ENCODE data around the gene CNPY1.
"Not testable (repeated sequence)": the region's sequence is repeated elsewhere in the genome, so short reads cannot be mapped to it uniquely, and the experiment has no call there.

The CNPY1 gene

DNA sequence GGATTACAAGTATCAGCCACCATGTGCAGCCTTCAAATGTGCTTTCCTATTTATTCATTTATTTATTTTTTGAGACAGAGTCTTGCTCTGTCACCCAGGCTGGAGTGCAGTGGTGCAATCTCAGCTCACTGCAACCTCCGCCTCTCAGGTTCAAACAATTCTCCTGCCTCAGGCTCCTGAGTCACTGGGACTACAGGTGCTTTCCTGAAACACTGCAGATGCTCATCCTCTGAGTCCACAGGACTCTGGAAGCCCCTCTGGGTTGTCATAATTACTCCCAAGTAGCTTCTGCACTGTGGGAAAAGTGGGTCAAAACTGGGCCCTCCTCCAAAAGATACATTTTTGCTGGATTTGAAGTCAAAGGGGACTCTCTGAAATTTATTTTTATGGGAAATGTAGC, at the start of gene CNPY1:
Gene CNPY1 (minus strand): TSS at position 111 of the 400 bp plus-strand sequence. CDS start 630 bp downstream, outside the sequence.
- not testable (repeated sequence) for DNase-seq (ENCODE audit: low read depth, low spot score)

DNA sequence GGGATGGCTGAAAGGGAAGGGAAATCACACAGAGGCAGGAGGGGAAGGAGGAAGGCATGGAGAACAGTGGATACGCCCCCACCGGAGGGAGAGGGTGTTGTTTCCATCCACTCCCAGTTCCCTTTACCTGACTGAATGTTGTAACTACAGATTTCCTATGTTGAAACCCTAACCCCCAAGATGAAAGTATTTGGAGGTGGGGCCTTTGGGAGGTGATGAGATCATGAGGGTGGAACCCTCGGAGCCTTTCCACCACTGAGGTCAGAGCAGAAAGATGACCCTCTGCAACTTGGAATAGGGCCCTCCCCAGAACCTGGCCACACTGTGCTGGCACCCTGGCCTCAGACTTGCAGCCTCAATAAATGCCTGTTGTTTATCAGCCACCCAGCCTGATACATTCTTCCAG, 48.6 kb upstream of the CNPY1 start:
- DNase-seq (ENCODE audit: low read depth, low spot score) = no peak

DNA sequence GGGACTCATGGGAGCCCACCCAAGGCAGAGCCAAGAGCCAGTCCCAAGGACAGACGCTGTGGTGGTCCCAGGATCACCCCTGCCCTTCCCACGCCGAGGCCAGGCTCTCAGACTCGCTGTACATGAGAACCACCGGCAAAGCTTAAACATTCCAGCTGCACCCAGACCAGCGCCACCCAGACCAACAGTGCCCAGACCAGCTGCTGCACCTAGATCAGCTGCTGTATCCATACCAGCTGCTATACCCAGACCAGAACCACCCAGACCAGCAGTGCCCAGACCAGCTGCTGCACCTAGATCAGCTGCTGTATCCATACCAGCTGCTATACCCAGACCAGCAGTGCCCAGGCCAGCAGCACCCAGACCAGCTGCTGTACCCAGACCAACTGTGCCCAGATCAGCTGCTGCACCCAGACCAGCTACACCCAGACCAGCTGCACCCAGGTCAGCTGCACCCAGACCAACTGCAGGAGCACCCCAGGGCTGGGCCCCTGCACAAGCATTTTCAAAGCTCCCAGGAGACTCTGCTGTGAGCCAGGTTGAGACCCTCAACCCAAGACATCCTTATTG, 47.9 kb upstream of the CNPY1 start:
- DNase-seq (ENCODE audit: low read depth, low spot score) = no peak

DNA sequence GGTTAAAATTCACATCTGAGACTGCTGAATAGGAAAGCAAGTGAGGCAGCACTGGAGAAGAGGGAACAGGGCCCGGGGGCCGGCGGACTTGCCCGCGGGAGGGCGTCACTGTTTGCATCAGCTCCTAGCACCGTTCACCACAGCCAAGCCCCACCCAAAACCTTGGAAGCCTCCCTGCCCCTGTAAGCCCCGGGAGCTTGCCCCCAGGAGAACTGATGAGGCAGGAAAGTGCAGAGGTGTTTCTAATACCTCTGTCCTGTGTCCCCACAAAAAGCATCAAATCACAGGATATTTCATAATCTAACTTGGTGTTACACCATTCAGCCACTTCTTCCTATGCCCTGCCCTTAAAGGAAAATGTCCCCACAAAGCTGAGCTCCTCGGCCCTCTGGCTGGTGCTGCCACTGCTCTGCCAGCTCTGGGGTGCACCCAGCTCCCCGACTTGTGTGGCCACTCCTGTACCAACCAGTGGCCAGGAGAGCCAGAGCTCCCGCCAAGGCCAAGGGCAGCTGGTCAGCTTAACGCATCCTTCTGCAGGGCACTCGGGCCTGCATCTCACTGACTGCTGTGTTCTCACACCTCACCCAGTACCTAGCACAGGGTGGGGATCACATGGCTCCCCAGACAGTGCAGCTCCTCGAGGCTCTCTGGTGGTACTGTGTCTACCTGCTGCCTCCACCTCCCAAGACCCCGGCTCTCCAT, 47.3 kb upstream of the CNPY1 start:
- DNase-seq (ENCODE audit: low read depth, low spot score) = no peak

DNA sequence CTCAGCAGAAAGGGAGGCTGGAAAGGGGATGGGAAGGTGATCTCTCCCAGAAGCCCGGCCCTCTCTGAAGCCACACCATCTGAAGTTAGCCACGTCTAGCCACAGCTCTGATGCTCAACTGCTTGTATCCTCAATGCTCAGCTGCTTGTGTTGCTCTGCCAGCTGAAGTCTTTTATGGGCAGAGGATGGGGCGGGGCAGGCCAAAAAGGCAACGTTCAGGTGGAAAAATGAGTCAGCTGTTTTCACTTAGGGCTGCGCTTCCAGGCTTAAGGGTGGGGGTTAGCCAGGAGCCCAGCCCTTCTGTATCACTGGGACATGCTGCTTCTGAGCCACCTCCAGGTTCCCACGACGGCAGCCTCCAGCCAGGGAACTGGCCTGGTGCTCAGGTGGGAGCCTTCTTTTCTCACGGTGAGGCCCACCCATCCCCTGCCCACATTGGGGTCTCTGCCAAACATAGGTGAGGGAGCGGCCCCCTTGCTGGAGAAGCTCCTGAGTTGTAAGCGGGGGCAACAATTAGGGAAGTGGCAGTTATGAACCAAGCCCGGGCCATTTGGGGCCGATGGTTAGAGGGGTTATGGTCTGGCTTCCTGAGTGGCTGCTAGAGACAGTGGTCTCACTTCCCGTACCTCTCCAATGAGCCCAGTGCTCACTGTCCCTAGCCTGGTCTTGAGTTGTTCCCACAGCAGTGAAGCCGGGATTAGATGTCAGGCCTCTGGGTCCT, 44.9 kb upstream of the CNPY1 start:
- no peak for DNase-seq (ENCODE audit: low read depth, low spot score)

DNA sequence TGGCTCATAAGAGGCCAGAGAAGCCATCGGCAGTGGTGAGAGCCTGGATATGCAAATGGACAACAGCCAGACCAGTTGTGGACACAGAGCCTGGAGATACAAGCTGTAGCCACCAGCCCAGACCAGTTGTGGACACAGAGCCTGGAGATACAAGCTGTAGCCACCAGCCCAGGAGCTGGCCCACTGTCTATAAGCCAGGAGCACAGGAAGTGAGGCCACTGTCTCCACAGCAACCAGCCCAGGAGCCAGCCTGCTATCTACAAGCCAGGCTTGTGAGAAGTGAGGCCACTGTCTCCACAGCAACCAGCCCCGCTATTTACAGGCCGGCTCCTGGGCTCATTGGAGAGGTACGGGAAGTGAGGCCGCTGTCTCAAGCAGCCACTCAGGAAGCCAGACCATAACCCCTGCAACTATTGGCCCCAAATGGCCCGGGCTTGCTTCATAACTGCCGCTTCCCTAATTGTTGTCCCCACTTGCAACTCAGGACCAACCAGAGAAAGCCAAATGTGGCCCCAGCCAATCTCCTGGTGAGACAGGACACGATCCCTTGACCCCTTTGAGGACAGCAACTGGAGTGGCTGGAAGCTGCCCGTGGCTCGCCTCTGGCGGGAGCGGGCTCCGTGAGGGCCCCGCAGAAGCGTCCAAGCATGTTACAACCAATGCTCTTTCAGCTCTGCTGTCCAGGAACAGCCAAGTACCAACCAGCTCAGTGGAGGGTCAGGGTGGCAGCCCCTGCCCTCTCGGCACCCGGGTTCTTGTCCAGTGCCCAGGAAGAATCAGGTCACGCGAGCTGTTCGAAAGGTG, 44.1 kb upstream of the CNPY1 start:
- DNase-seq (ENCODE audit: low read depth, low spot score) = no peak

DNA sequence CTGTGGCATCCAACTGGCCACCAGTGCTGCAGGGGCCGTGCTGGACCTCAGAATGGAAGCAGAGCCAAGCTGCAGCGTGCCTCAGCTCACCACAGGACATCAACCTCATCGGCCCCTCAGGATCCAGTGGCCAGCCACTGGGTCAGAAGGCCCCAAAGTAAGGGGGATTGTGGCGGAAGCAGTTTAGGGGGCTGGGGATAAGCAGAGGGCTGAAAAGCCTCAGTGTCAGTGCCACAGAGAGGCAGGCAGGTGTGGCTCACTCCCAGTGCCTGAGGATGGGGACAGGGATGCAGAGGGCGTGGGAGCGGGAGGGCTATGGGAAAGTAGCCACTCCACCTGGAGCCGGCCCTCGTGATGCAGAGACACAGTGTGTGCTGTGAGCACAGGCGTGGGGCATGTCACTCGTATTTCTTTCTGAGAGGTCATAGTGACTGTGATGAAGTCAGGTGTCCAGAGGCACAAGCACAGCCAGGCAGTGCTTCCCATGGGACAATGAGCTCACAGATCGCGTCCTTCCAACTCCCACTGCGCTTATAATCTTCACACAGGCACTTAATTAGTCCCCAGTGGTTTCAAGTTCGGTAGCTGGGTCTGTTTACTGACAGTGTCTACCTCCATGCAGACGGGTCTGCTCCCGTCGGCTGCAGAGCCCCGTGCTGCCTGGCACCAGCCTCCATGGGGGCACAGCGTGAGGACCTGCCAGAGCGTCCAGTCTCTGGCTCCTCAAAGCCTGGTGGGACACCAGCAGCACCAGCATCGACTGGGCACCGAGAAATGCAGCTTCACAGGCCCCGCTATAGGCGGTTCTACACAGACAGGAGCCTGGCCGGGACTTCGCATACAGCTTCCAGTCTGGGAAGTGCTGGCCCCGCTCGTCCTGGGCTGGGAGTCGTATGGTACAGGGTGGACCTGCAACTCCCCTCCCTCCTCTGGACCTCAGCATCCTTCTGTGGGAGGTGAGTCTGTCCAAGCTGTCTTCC, 42.9 kb upstream of the CNPY1 start:
- no peak for DNase-seq (ENCODE audit: low read depth, low spot score)

DNA sequence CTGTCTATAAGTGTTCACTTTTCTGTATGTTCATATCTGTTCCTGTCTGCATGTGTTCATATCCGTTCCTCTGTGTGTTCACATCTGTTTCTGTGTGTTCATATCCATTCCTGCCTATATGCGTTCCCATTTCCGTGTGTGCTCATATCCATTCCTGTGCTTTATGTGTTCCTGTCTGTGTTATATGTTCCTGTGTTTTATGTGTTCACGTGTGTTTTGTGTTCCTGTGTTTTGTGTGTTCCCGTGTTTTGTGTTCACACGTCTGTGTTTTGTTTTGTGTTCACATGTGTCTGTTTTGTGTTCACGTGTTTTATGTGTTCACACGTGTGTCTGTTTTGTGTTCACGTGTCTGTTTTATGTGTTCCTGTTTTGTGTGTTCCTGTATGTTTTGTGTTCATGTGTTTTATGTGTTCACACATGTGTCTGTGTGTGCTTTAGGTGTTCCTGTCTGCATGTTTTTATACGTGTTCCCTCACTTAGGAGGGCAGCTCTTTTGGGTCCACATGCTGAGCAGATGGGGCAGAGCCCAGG, 42.2 kb upstream of the CNPY1 start:
- DNase-seq (ENCODE audit: low read depth, low spot score) = no peak

DNA sequence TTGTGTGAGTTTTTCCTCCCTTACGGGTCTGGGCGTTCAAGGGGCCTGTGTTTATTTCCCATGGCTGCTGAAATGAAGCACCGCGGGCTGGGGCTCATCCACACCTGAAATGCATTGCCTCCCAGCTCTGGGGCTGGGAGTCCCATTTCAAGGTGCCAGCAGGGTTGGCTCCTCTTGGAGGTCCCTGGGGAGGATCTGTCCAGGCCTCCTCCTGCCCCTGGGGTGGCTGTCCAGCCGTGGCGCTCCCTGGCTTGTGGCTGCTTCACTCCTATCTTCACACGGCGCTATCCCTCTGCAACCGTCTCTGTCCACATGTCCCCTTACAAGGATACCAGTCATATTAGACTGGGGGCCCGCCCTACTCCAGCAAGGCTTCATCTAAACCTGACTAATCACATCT, 41.1 kb upstream of the CNPY1 start:
- DNase-seq (ENCODE audit: low read depth, low spot score) = no peak

DNA sequence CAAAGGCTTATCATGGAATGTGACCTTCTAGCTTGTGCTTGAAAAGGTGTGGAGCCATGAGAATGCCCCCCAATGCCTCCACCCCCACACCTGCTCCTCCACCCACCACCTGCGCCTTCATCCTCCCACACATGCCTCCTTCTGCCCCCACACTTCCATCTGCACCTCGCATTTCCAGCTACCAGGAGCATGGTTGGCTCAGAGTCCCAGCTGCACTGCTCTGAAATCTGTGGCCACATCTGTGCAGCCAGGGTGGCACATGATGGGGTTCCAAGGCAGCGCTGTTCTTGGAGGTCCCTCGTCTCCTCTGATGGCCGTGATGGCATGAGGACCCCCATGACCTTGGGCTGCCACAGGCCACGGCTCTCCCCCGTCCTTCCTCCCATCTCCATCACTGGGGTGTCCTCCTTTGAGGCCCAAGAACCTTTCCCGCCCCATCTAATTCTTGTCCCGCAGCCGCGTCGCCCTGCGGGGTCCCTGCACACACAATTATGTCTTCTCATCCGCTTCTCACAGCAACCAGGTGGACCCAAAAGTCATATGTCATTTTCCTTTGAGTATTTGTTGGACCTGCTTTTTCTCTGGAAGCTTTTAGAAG, 40.6 kb upstream of the CNPY1 start:
- no peak for DNase-seq (ENCODE audit: low read depth, low spot score)

DNA sequence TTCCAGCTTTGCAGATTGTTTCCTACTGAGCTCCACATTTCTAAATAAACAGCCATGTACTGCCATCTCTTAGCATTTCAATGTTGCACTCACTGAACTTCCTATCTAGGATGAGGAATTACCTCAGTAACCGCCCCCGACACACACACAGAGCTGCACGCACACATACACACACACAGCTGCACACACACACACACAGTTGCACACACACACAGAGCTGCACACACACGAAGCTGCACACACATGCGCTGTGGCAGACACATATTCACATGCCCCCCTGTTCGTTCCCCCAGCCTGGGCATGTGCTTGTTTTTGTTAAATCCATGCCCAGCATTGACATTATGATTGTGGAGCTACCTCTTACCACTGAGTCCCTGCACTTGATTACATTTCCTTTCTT, 39.6 kb upstream of the CNPY1 start:
- DNase-seq (ENCODE audit: low read depth, low spot score) = no peak

DNA sequence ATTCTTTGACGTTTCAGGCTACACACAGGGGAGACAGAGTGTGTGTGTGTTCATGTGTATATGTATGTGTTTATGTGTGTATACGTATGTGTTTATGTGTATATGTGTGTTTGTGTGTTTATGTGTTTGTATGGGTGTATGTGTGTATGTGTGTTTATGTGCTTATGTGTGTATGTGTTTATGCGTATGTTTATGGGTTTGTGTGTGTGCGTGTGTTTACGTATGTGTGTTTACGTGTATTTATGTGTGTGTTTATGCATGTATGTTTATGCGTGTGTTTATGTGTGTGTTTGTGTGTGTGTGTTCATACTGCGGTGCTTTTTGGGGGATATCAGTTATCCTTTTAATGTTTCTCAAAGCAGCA, 39.2 kb upstream of the CNPY1 start:
- DNase-seq (ENCODE audit: low read depth, low spot score) = no peak

DNA sequence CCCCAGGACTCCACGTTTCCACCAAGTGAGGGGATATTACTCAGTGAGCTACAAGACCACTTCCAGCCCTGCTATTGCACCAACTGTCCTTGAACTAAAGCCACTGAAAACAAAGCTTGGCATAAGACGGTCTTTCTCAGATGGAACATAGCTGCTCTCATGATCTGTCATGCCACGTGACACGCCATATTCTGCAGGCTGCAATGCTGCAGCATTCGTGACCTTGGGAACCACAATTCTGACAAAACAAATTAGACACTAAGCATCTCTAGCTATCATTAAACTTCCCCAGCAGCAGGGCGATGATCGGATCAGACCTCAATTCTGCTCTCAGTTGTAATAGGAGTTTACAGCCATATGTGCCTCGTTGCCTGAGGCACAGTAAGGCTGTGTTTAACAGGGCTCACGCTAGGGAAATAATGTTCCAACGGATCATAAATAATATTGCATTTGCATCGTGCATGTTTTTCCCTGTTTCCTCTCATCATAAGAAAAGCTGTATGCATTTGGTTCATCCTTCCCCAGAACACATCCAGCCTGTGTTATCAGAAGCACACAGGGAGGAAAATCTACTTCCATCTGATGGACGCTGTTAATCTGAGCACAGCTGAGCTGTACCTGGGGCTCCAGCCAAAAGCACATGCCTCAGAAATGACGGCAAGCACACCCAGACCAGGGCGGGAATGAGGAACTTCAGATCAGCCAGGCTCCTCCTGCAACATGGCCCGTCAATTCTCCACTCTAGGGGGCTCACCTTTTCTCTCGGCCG, 38.6 kb upstream of the CNPY1 start:
- DNase-seq (ENCODE audit: low read depth, low spot score) = no peak

DNA sequence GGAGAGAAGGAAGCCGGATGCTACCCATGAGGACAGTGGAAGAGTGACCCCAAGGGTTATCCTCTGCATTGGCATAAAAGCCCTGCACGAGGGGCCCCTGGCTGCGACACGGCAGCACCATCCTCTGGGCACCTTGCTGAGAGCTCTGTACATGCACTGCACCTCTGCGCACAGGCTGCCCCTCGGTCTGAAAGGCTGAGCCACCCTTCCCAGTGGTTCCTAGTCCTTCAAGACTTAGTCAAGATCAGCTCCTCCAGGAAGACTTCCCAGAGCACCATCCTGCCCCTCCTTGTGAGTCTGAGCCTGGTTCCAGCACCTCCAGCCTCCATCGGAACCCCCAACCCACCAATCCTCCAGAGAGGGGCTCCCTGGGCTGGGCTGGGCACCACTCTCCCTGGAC, 37.9 kb upstream of the CNPY1 start:
- DNase-seq (ENCODE audit: low read depth, low spot score) = no peak

DNA sequence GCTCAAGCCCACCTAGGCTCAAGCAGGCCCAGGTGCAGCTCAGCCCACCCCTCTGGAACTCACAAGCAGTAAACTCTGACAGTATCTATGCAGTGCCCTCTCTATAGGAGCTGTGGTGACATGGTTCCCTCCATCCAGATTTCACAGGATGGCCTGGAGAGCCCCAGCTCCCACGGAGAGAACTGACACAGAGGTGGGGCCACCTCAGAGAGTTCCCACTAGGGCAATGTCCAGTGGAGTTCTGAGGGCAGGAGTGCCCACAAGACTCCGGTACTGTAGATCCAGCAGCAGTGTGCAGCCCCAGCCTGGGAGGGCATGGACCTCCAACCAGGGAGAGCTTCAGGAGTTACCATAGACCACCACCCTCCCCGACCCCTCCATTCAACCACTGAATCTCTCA, 37.3 kb upstream of the CNPY1 start:
- no peak for DNase-seq (ENCODE audit: low read depth, low spot score)

DNA sequence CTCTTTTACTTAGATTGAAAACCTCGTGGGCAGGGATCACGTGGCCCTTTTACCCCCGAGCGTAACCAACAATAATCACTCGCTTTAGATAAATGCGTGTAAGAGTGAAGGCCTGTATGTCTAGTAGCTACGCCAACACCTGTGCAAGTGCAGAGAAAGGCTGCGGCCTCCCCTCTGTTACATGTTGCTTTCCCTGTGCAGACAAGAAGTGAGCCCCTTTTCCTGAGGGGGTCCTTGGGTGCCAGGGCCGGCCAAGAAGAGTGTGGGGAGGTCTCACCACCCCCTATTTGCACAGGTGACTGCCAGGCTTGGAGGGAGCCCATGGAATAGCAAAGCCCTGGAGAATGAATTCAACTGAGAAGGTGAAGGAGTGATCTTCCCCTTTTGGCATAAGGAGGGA, 35.6 kb upstream of the CNPY1 start:
- DNase-seq (ENCODE audit: low read depth, low spot score) = no peak

DNA sequence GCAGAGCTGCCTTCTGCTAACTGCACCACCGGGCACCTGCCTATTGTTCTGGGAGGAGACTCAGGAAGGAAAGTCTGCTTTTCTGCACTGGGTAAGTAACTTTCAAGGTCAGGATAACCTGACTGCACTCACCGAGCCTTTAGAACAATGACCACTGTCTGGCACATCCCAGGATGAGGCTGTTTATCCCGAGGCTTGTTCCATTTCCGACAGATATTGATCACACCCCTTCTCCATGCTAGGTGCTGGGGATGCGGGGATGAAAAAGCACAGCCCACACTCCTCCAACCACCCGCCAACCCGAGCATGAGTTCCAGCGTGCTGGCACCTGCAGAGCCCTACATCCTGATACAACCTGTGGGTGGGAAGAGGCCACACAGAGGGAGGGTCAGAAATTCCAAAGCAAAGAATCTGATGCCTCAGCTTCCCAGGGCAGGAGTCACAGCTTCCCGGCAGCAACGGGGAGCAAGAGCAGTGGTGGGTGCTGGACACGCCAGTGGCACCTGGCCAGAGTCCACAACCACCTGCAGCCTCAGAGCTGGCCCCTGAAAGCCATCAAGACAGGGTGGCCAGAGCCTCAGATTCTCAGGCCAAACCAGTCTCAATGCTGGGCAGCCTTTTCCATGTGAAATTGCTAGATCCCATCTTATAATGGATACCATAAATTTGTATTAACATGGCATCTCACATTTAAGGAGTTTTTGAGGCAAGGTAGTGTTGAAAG, 34.9 kb upstream of the CNPY1 start:
- DNase-seq (ENCODE audit: low read depth, low spot score) = no peak

DNA sequence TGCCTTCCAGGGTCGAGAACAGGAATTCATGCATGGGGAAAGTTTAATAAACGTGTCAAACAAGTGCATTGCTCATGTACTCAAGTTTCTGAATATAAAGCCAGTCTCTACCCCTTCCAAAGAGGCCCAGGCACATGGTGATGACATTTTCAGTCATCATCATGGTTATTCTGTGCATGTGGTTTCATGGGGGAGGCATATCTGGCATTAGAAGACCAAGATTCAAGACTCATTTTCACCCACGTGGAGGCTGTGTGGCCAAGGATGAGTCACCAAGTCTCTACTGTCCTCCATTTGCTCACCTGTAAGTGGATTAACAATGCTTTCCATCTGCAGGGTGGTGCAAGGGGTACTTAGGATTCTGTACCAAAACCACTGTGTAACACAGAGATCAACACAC, 34.0 kb upstream of the CNPY1 start:
- DNase-seq (ENCODE audit: low read depth, low spot score) = no peak

DNA sequence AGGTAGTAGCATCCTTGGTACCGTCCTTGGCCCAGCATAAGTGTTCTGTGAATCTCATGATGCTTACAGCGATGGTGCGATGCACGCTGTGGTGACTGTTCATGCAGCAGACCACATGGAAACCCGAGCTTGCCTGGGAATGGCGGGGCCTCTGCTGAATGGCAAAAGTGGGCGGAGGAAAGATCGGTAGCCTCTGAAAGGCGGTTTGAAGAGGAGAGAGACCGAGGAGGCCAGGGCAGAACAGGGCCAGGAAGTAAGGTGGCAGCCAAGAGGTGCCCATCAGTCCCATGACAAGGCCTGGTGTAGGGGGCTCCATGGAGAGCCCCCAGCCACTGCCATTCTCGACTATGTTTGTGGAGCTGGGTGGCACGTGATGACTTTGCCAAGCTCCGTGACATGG, 33.2 kb upstream of the CNPY1 start:
- DNase-seq (ENCODE audit: low read depth, low spot score) = no peak
